RWPE2 (cell line): ENCODE data around the gene ITGA5.

Experiments
- ATAC-seq: fragments of 200-7000 bp; cut with Tn5 transposase; 3 replicates; pipeline ENCODE4 v1.9.1; 2021; ENCODE audit warnings: low read depth
- DNase-seq: peaks from one replicate; pipeline ENCODE4 v3.0.0-alpha.2; 2020; ENCODE audit warnings: low spot score
- H3K27ac ChIP-seq: fragments of 450-650 bp; 2 replicates; pipeline ENCODE4 v1.5.1; 2017; ENCODE audit warnings: mild to moderate bottlenecking; ENCODE audit not compliant: poor library complexity, severe bottlenecking
- H3K27me3 ChIP-seq: fragments of 250-450 bp; sonication (Bioruptor Pico); 2 replicates; pipeline ENCODE4 v1.5.1; 2021; ENCODE audit warnings: mild to moderate bottlenecking, moderate library complexity; ENCODE audit not compliant: insufficient read depth, poor library complexity, severe bottlenecking
- H3K36me3 ChIP-seq: fragments of 250-450 bp; sonication (Bioruptor Pico); 2 replicates; pipeline ENCODE4 v1.5.1; 2020; ENCODE audit warnings: low read depth, mild to moderate bottlenecking, moderate library complexity
- H3K4me1 ChIP-seq: fragments of 250-450 bp; sonication (Bioruptor Pico); 2 replicates; pipeline ENCODE4 v1.5.1; 2021; ENCODE audit warnings: mild to moderate bottlenecking, moderate library complexity; ENCODE audit not compliant: insufficient read depth, poor library complexity, severe bottlenecking
- H3K4me3 ChIP-seq: fragments of 250-450 bp; sonication (Bioruptor Pico); 2 replicates; pipeline ENCODE4 v1.5.1; 2021; ENCODE audit warnings: mild to moderate bottlenecking, moderate library complexity; ENCODE audit not compliant: severe bottlenecking
- H3K9me3 ChIP-seq: fragments of 250-450 bp; sonication (Bioruptor Pico); 2 replicates; pipeline ENCODE4 v1.5.1; 2021; ENCODE audit warnings: mild to moderate bottlenecking, moderate library complexity; ENCODE audit not compliant: severe bottlenecking
- TF ChIP-seq, protein P1 (sequence below): fragments of 450-650 bp; IDR thresholded peaks from one replicate; pipeline ENCODE4 v1.5.1; 2017; ENCODE audit warnings: mild to moderate bottlenecking, moderate library complexity; ENCODE audit not compliant: poor library complexity, severe bottlenecking

The ITGA5 gene

DNA sequence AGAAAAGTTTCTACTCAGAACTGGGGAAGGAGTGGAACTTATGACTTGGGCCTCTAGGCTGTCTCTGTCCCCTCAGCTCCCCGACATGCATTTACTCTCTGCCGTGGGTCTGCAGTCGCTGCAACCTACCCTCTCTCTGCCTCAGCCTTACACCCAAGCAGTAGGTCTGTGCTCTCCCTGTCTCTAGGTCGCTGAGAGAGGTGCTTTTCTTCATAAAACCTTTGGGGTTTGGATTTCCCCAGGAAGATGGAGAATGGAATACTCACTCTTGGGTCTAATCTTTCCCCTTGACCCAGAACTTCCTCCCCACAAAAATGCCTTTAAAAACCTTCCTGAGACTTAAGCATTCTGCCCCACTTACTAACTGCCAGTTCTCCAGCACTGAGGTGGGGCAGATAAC, 67.7 kb downstream of the ITGA5 start:
- TF ChIP-seq, protein P1, sequence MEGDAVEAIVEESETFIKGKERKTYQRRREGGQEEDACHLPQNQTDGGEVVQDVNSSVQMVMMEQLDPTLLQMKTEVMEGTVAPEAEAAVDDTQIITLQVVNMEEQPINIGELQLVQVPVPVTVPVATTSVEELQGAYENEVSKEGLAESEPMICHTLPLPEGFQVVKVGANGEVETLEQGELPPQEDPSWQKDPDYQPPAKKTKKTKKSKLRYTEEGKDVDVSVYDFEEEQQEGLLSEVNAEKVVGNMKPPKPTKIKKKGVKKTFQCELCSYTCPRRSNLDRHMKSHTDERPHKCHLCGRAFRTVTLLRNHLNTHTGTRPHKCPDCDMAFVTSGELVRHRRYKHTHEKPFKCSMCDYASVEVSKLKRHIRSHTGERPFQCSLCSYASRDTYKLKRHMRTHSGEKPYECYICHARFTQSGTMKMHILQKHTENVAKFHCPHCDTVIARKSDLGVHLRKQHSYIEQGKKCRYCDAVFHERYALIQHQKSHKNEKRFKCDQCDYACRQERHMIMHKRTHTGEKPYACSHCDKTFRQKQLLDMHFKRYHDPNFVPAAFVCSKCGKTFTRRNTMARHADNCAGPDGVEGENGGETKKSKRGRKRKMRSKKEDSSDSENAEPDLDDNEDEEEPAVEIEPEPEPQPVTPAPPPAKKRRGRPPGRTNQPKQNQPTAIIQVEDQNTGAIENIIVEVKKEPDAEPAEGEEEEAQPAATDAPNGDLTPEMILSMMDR = no peak
- peaks cover 55% of the 10 kb centered on the region for H3K36me3 ChIP-seq
- no peak overlapping the region for H3K4me3 ChIP-seq
- H3K27ac ChIP-seq = no peak overlapping the region
- ATAC-seq (no peak), DNase-seq (no peak)
- no peaks in the 10 kb centered on the region for H3K9me3 ChIP-seq
- no peaks in the 10 kb centered on the region for H3K4me1 ChIP-seq
- no peaks in the 10 kb centered on the region for H3K27me3 ChIP-seq

DNA sequence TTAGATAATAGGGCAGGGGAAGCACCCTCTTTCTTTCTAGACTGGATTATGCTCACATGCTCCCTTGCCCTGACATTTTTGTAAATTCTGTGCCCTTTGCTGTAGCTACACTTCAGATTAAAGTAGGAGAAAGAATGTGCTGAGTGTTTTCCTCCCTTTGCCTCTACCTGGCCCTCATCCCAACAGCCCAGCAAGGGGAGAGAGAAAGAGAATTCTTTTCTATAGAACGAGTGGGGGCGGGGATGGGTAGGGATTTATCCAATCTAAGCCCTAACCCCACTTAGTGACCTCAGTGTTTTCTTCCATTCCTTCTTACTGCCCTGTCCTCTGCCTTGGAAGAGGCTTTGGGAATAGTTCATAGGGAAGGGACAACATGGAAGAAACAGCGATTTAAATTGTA, 68.3 kb downstream of the ITGA5 start:
- H3K4me1 ChIP-seq = no peaks in the 10 kb centered on the region
- H3K4me3 ChIP-seq = no peak overlapping the region
- no peak overlapping the region for H3K27ac ChIP-seq
- H3K36me3 ChIP-seq = peaks cover 59% of the 10 kb centered on the region
- no peak for DNase-seq
- TF ChIP-seq, protein P1 = no peak
- ATAC-seq = no peak
- H3K27me3 ChIP-seq = no peaks in the 10 kb centered on the region
- H3K9me3 ChIP-seq = no peaks in the 10 kb centered on the region

DNA sequence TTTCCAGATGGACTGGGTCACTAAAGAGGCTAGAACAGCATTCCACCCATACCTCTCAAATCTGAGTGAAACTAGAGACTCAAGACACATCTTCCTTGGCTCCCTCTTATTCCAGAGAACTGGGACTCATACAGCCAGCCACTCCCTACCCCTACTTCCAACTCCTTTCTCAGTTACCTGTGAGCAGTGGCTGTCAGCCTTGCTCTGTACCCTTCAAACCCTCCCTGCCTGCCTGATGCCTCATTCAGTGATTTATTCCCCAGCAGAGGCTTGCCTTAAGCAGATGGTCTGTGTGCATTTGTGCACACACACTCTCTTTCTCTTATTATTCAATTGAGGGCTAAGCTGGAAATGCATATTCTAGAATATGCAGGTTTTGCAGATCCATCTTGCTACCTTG, 69.4 kb downstream of the ITGA5 start:
- Histone ChIP-seq H3K4me1 (no peaks in the 10 kb centered on the region), H3K27ac (no peak overlapping the region), H3K9me3 (no peaks in the 10 kb centered on the region), H3K36me3 (peaks cover 69% of the 10 kb centered on the region), H3K27me3 (no peaks in the 10 kb centered on the region), H3K4me3 (no peak overlapping the region)
- TF ChIP-seq, protein P1 = no peak
- no peak for ATAC-seq
- no peak for DNase-seq

DNA sequence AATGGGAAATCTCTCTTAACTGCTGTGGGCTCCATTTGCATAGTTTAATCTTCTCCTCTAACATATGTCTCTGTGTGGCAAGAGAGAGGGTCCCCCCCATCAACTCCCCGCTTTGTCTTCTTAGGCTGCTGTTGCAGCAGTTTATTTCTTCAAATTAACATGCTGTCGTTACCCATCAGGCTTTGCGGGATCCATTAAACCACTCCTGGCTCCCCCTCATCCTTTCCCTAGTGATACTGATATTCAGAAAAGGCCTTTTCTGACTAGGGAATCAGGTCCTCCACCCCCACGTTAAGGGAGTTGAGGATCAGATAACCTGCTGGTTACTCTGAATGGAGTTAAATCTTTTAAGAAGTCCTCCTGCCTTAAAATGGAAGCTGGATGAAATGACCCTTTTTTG, 70.0 kb downstream of the ITGA5 start:
- no peak for ATAC-seq

More for the DNA sequence above, 70.0 kb downstream of the ITGA5 start:
- Histone ChIP-seq H3K4me1 (no peaks in the 10 kb centered on the region), H3K27me3 (no peaks in the 10 kb centered on the region), H3K4me3 (no peak overlapping the region), H3K9me3 (no peaks in the 10 kb centered on the region), H3K36me3 (peaks cover 73% of the 10 kb centered on the region), H3K27ac (no peak overlapping the region)
- no peak for DNase-seq
- TF ChIP-seq, protein P1 = no peak
